Stimulated activated CD8-positive, alpha-beta memory T cell treated with anti-CD3 and anti-CD28 coated beads, Interleukin-15, amount 100 ng/mL, for 4 hours (primary cell): ENCODE data around the gene RIPPLY3.
"Not testable (repeated sequence)": the region's sequence is repeated elsewhere in the genome, so short reads cannot be mapped to it uniquely, and the experiment has no call there.

Experiments used
- DNase-seq, 2 donors: peaks; one replicate each; pipeline ENCODE4 v3.0.0-alpha.2; 2020; ENCODE audit warnings: low read depth in 2 of 2

Gene RIPPLY3

GRCh38 chr21:36981049-36981391 is 25.5 kb upstream of the RIPPLY3 start:
- no peak for DNase-seq

DNA sequence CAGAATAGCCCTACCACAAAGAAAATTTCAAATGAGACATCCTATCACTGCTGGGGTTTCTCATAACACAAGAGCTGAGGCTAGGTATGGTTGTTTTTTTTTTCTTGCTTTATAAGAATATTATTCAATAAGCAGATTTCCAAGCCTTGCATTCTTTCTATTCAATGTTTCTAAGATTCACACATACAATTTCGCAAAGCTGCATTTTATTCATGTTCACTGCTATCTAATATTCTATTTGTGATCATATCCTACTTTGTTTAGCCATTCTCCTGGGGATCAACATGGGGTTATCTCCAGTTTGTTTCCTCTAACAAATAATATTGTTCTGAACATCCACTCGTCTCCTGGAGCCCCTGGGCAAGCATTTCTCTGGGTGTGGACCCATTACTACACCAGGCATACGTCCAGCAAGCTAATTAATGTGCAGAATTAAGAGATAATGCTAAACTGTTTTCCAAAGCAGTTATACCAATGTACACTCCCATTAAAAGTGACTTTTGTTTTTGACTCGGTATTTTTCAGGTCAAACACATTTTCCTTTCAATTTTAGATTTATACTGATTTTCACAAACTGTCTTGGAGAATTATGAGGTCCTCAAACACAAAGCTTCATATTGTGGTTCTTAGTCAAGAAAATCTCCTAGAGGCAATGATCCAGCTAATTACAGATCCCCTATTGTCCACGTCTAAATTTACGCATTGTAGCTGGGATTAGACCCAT is 24.4 kb upstream of the RIPPLY3 start:
- no peak for DNase-seq

DNA sequence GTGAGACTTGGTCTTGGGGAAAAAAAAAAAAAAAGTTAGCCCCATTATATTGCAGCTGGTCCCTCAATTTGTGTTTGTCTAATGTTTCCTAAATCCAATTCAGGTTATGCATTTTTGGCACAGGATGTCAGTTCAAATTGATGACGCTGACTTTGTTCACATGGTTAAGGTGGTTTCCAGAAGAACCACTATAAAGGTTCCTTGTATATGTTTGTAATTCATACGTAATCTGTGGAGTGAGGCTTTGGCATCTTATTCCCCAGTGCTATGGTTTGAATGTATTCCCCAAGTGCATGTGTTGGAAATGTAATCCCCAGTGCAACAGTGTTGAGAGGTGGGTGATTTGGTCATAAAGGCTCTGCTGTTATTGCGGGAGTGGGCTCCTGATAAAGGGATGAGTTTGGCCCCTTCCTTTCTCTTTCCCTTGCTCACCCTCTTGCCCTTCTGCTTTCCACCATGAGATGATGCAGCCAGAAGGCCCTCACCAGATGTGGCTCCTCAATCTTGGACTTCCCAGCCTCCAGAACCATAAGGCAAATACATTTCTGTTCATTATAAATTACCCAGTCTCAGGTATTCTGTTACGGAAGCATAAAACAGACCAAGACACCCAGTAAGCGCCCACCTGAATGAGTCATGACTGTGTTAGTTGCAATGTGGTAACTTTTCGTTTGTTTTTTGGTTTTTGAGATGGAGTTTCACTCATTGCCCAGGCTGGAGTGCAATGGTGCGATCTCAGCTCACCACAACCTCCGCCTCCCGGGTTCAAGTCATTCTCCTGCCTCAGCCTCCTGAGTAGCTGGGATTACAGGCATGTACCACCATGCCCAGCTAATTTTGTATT is 20.5 kb upstream of the RIPPLY3 start:
- no peak for DNase-seq

- DNase-seq: no peak
Measured at GRCh38 chr21:36987845-36988244, 18.7 kb upstream of the RIPPLY3 start.

- DNase-seq: no peak
Measured at GRCh38 chr21:36988536-36988935, 18.0 kb upstream of the RIPPLY3 start.

- DNase-seq: not testable (repeated sequence)
Measured at GRCh38 chr21:36989199-36989698, 17.3 kb upstream of the RIPPLY3 start.

DNA sequence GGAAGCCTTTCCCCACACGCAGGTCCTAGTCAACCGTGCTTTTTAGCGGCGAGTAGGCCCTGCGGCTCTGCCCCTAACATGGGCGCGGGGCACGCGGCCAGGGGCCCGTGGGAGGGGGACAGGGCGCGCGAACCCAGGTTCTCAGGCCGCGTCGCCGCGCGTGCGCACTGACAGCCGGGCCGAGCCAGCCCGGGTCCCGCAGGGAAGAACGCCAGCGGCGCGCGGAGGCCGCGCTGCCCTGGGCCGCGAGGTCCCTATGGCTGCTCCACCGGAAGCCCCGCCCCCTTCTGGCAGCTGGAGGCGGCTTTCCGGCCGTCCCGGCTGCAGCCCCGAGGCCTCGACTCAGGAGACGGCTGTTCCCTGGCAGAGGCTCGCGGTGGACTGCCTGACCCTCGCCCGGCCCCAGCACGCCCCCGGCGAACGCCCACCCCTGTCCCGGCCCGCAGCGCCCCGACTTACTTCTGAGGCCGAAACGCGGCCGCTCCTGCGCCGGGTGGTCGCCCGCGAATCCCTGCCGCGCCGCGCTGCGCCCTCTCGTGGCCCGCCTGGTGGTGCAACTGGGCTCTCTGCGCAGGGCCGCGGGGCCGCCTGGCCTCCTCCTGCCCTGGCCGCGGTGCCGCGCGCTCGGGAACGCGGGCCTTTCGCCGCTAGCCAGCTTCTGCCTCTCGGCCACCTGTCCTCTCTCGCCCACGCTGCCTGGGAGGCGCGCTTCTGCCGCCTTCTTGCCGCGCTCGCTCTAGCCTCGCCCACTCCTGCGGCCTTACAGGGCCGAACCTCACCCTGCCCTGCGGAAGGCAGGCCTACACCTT is 16.6 kb upstream of the RIPPLY3 start:
- DNase-seq: peak; percentile 67 to 83

DNA sequence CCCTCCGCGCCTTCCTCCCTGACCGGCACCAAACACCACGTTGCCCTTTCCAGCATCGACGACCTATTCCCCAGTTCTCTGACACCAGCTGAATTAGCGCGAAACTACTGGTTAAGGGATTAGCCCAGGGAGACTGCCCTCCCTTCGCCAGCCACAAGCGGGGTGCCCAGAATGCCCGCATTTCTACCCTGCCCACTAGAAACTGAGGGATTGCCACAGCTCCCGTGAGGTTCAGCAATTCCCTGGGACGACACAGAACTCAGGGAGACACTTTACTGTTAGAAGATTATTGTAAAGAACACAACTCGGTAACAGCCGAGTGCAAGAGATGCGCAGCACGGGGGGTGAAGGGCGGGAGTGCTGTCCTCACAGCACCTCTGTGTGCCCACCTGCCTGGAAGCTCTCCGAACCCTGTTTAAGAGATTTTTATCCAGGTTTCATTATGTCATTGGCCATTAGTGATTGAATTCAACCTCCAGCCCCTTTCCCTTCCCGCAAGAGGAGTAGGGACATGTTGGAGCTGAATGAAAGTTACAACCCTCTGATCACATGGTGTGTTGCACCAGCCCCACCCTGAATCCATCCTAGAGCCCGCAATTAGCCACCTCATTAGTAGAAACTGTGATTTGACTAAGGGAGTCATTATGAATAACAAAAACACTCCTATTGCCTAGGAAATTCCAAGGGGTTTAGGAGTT is 15.8 kb upstream of the RIPPLY3 start:
- no peak for DNase-seq

- no peak for DNase-seq
Measured at GRCh38 chr21:36992671-36993070, 13.8 kb upstream of the RIPPLY3 start.

GRCh38 chr21:36994501-36995158 is 11.9 kb upstream of the RIPPLY3 start:
- no peak for DNase-seq

DNA sequence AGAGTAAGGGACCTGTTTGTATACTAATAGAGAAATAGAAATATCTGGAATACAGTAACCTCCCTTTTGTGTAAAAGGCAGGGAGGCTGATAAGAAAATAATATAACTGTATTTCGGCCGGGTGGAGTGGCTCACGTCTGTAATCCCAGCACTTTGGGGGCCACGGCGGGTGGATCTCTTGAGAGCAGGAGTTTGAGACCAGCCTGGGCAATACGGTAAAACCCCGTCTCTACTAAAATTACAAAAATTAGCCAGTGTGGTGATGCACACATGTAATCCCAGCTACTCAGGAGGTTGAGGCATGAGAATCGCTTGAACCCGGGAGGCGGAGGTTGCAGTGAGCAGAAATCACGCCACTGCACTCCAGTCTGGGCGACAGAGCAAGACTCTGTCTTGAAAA is 11.2 kb upstream of the RIPPLY3 start:
- not testable (repeated sequence) for DNase-seq

DNA sequence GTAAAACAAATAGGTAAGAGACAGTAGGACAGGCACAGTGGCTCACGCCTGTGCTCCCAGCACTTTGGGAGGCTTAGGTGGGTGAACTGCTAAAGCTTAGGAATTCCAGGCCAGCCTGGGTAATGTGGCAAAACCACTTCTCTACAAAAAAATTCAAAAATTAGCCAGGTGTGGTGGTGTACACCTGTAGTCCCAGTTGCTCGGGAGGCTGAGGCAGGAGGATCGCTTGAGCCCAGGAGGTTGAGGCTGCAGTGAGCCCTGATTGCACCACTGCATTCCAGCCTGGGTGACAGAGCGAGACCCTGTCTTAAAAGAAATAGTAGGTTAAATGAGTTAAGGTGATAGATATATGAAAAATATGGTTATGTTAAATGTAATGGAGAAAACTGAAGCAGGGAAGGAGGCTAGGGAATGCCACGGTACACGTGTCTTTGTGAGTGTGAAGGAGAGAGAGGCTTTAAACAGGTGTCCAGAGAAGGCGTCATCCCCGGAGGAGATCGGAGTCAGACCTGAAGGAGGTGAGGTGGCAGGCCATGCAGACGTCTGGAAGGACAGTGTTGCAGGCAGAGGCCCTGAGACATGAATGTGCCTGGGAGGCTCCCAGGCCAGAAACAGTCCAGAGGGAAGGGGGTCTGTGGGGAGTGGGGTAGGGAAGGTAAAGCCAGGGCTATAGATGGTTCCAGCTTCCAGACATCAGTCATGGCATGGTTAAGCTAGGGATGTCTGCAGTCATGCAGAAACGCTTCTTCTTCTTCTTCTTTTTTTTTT is 7.2 kb upstream of the RIPPLY3 start:
- DNase-seq: no peak

DNA sequence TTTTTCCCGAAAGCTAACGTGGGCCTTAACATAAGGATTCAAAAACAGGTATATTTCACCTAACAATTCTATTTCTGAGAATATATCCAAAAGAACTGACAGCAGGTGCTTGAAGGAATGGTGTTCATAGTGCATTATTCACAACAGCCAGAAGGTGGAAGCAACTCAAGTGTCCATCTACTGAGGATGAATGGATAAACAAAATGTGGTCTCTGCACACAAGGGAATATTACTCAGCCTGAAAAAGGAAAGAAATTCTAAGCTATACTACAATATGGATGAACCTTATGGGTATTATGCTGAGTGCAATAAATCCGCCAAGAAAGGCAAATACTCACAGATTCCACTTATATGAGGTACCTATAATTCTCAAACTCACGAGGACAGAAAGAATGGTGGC is 6.1 kb upstream of the RIPPLY3 start:
- no peak for DNase-seq

DNA sequence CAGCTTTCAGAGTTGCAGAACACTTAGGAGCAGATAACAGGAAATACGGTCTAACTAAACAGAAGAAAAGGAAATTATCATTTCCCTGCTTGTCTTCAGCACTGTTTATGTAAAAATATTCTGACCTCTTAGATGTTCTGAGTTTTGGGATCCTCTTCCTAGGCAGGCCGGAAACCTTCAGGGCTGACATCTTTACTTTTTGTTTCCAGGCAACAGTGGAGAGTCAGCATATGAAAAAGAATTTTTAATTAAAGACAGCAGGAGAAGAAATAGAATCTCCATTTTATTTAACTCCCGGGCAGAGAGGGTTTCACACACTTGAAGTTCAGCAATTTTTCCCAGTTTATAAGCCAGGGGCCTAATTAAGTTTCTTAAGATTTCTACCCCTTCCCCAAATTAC is 5.1 kb upstream of the RIPPLY3 start:
- no peak for DNase-seq

DNA sequence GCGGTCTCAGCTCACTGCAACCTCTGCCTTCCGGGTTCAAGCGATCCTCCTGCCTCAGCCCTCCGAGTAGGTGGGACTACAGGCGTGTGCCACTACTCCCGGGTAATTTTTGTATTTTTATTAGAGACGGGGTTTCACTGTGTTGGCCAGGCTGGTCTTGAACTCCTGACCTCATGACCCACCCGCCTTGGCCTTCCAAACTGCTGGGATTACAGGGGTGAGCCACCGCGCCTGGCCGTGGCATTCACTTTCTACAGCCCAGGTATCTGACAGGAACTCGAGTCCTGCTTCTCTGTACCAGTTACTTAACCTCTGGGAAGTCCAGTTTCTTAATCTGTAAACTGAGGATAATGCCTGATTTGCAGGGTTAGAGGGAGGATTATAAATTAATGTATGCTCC is 3.7 kb upstream of the RIPPLY3 start:
- not testable (repeated sequence) for DNase-seq

DNA sequence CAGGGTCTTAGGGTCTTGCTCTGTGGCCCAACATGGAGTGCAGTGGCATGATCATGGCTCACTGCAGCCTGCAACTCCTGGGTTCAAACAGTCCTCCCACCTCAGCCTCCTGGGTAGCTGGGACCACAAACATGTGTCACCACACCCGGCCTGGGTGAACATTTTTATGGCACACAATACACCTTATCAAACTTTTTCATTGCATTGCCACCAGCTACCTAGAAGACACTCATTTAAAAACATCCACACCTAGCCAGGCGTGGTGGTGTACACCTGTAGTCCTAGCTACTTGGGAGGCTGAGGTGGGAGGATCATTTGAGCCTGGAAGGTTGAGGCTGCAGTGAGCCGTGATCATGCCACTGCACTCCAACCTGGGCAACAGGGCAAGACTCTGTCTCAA is 2.6 kb upstream of the RIPPLY3 start:
- not testable (repeated sequence) for DNase-seq

DNA sequence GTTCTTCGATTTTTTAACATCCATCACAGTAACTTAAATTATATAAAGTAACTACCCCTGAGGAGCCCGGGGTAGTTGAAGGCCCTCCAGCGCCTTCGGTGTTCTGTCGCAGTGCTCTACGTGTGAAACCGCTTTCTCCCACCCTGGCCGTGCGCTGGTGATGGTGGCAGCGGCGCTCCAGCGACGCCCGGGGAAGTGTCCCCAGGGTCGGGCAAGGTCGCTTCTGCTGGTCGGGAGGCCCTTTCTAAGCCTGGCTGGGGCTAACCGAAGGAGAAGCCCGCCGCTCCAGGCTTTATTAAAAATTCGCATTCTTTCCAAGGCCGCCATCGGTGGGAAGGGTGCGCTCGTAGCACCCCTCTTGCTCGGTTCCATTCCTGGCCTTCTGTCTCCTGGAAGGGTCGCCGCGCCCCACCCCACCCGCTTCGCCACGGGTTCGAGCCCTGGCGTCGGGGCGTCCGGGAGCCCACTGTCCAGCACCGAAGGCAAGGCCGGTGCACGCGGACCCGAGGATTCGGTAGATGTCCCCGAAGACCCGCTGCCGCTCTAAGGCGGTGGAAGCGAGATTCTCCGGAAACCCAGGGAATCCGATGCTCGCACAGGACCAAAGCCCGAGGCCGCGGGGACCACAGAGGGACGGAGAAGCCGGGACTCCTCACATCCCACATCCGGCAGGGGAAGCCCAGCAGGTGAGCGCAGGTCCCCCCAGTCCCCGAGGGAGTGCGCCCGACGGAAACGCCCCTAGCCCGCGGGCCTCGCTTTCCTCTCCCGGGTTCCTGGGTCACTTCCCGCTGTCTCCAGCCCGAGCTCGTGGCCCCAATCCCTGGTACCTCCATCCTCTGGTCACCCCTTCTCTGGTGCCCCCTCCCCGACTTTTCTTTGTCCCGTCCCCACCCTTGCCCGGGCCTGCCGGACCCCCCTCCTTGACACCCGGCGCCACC is 685 bp upstream of the RIPPLY3 start:
- DNase-seq: no peak

GRCh38 chr21:37008724-37009123 is 2.2 kb downstream of the RIPPLY3 start:
- DNase-seq: no peak

GRCh38 chr21:37009740-37010341 is 3.3 kb downstream of the RIPPLY3 start:
- DNase-seq: peak; percentile 49 to 54
